Activated T-cell treated with anti-CD3 and anti-CD28 coated beads, Interleukin-2, amount 50 U/mL, for 4 hours (primary cell): ENCODE results near the gene STAB2. TPM values are rescaled to one million over a fixed set of nuclear protein-coding genes. Genes with fewer than 3 reads are reported as not detected.

Experiments used
- ATAC-seq, 2 donors: fragments of 200-7000 bp; cut with Tn5 transposase; one replicate each; pipeline ENCODE4 v1.10.0; 2021
- DNase-seq: peaks from one replicate; pipeline ENCODE4 v3.0.0-alpha.2; 2020
- H3K27me3 Mint-ChIP-seq: one replicate; pipeline ENCODE4 v1.8.0; 2021; ENCODE audit warnings: low read depth, mixed read lengths
- H3K36me3 Mint-ChIP-seq: one replicate; pipeline ENCODE4 v1.8.0; 2022; ENCODE audit warnings: mixed read lengths; ENCODE audit not compliant: insufficient read depth
- H3K4me1 Mint-ChIP-seq: one replicate; pipeline ENCODE4 v1.8.0; 2021; ENCODE audit warnings: low read depth, mixed read lengths
- H3K4me3 Mint-ChIP-seq: one replicate; pipeline ENCODE4 v1.8.0; 2021; ENCODE audit warnings: mild to moderate bottlenecking, moderate library complexity, mixed read lengths
- H3K9me3 Mint-ChIP-seq: one replicate; pipeline ENCODE4 v1.8.0; 2021; ENCODE audit warnings: mixed read lengths
- total RNA-seq, 3 donors: library from RNA; stranded (reverse); gene quantifications; one replicate each; pipeline ENCODE4 v1.2.1, GENCODE V29; 2021

Gene STAB2
- total RNA-seq, 3 donors from 2014 or later, result not detected

DNA sequence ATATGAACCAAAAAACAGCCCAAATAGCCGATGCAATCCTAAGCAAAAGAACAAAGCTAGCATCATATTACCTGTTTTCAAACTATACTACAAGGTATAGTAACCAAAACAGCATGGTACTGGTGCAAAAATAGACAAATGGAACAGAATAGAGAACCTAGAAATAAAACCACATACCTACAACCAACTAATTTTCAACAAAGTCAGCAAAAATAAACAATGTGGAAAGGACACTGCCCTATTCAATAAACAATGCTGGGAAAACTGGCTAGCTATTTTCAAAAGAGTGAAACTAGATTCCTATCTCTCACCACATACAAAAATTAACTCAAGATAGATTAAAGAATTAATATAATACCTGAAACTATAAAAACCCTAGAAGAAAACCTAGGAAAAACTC is 17.8 kb upstream of the STAB2 start:
- no peak for DNase-seq
- Mint-ChIP-seq H3K27me3 (peaks cover 51% of the 10 kb centered on the region), H3K36me3 (no peaks in the 10 kb centered on the region), H3K4me3 (no peak overlapping the region), H3K4me1 (no peaks in the 10 kb centered on the region), H3K9me3 (peaks cover 32% of the 10 kb centered on the region)
- ATAC-seq, result no peak

DNA sequence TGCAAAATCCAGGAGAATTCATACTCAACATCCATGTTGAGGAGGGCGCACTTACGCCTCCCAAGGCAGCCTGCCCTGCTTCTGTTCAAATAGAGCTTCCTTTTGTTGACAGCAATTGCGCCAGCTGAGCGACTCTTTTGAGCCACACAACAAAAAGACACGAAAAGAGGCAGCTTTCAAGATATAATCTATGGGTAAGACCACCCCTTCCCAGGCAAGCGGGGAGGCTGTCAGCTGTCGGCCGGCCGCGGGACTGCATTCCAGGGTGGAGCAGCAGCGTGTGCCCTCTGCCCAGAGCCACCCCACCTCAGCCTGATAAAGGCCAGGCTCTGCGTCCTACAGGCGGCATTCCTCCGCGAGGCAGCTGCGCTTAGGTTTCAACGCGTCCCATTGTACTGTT is 15.8 kb upstream of the STAB2 start:
- H3K27me3 Mint-ChIP-seq, result peaks cover 65% of the 10 kb centered on the region
- DNase-seq (no peak), ATAC-seq (no peak)
- peaks cover 6% of the 10 kb centered on the region for H3K4me1 Mint-ChIP-seq
- peaks cover 16% of the 10 kb centered on the region for H3K9me3 Mint-ChIP-seq
- H3K4me3 Mint-ChIP-seq, result no peak overlapping the region
- H3K36me3 Mint-ChIP-seq, result no peaks in the 10 kb centered on the region

DNA sequence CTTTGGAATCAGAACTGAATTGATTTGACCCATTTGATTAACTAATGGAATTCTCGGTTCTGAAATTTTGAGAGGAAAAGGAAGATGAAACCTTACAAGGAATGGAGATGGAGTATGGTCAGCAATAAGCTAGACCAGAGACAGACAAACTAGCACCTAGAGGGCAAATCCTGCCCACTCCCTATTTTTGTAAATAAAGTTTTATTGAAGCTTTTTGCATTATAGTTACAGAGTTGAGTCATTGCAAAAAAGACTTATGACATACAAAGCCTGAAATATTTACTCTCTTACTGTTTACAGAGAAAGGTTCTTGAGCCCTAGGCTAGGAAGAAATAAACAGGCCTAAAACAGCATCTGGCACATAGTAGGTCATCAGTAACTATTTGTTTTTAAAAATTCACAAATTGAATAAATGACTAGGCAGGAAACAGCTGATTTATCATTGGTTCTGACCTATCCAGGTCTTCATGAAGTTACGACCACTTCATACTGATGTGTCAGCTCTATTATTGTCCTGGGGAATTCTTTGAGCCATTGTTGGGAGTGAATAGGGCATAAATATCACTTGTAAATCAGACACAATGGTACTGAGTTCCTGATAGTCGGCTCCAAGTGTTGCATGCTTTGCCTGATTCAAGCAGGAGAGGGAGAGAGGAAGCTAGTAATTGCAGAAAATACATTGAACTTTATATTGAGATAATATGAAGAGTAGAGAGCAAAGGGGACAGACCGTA is 14.6 kb upstream of the STAB2 start:
- Mint-ChIP-seq H3K4me3 (no peak overlapping the region), H3K36me3 (no peaks in the 10 kb centered on the region), H3K4me1 (peaks cover 6% of the 10 kb centered on the region), H3K27me3 (peaks cover 60% of the 10 kb centered on the region), H3K9me3 (peaks cover 4% of the 10 kb centered on the region)
- no peak for ATAC-seq
- no peak for DNase-seq

DNA sequence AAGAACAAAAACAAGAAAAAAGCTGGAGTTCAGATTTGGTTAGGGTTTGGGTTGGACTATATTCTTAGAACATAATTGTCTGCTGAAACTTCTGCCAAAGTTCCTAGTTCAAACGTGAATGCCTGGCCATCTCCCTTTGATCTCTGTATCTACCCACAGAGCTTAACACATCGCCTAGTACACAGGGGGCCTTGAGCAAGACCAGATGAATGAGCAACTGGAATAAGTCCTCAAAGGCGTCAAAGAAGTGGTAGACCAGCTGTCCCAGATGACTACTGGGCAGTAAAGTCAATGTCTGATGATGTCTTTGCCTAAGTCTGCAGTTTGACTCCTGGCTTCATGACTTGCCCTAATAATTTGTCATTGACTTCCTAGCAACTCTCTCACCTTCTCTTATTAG is 13.9 kb upstream of the STAB2 start:
- Mint-ChIP-seq H3K4me1 (peaks cover 6% of the 10 kb centered on the region), H3K27me3 (peaks cover 55% of the 10 kb centered on the region), H3K36me3 (no peaks in the 10 kb centered on the region), H3K4me3 (no peak overlapping the region), H3K9me3 (no peaks in the 10 kb centered on the region)
- DNase-seq (no peak), ATAC-seq (no peak)

DNA sequence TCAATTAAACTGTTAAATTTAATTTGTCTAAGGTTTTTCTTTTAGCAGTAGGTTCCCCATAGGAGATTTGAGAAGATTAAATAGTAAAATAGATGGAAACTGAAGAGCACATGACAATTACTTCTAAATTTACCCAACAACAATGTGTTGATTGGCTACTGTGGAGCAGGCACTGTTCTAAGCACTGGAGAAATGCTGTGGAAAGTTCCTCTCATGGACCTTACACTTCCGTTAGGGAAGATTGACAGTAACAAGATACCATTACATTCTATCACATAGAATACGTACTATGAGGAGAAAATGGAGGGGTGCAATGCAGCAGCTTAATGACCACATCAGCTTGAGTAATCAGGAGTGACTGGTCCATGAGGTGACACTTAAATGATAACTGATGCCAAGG is 8.1 kb upstream of the STAB2 start:
- Mint-ChIP-seq H3K4me3 (no peak overlapping the region), H3K4me1 (peaks cover 6% of the 10 kb centered on the region), H3K9me3 (no peaks in the 10 kb centered on the region), H3K36me3 (no peaks in the 10 kb centered on the region), H3K27me3 (peaks cover 23% of the 10 kb centered on the region)
- ATAC-seq (no peak), DNase-seq (no peak)

DNA sequence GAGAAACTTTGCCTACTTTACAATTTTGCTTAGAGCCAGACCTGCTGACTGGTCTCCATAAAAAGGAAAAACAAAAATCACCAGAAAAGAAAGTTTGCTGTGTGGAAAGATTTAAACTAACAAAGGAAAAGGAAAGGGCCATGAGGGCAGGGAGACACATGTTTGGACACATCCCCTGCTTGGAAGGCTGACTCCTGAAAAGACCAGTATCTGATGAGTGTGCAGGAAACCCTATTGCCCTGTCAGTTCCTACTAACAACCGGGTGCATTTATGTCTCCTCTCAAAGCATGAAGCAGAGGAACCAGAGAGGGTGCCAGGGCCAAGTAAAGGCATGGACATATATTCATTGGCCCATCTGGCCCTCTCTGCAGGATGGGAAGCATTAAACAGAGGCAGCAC is 7.0 kb upstream of the STAB2 start:
- Mint-ChIP-seq H3K27me3 (peaks cover 19% of the 10 kb centered on the region), H3K4me1 (peaks cover 6% of the 10 kb centered on the region), H3K4me3 (no peak overlapping the region), H3K9me3 (no peaks in the 10 kb centered on the region), H3K36me3 (no peaks in the 10 kb centered on the region)
- DNase-seq (no peak), ATAC-seq (no peak)

DNA sequence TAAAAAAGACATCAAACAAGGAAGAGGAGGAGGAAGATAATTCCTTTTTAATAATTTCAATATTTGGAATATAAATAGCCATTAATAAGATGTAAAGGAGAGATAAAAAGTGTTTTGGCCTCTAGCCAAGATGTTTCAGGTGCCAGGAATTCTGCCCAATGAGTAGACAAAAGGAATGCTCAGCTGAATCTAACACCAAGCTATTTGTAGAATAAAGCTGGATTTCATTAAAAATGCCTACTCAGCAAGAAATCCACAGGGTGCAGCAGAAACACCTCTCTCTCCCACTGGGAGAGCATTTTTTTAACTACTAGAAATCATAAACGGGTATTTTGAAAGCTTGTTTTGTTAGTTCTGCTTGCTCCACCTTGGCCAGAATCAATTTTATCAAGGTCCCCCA is 4.1 kb upstream of the STAB2 start:
- H3K36me3 Mint-ChIP-seq, result no peaks in the 10 kb centered on the region
- no peak for DNase-seq

DNA sequence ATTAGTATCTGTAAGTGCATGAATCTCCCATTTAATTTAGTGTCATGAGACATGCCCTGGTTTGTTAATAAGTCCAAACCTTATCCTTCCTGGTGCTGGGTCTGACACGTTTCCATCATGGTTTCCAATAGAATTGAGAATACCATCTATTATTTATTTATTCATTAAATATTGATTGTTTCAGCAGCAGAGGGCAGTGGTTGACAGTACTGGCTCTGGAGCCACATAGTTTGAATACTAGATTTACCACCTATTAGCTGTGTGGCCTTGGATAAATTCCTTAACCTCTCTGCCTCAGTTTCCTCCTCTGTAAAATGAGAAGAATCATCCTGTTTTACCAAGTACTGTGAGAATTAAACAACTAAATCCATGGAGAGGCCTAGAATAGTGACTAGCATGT is 941 bp upstream of the STAB2 start:
- no peaks in the 10 kb centered on the region for H3K9me3 Mint-ChIP-seq
- no peak for ATAC-seq
- DNase-seq, result no peak
- no peaks in the 10 kb centered on the region for H3K36me3 Mint-ChIP-seq
- no peaks in the 10 kb centered on the region for H3K4me1 Mint-ChIP-seq
- H3K27me3 Mint-ChIP-seq, result peaks cover 6% of the 10 kb centered on the region
- no peak overlapping the region for H3K4me3 Mint-ChIP-seq

More for the DNA sequence above, 4.1 kb upstream of the STAB2 start:
- H3K9me3 Mint-ChIP-seq, result no peaks in the 10 kb centered on the region
- H3K4me3 Mint-ChIP-seq, result no peak overlapping the region
- no peak for ATAC-seq
- H3K27me3 Mint-ChIP-seq, result peaks cover 8% of the 10 kb centered on the region
- no peaks in the 10 kb centered on the region for H3K4me1 Mint-ChIP-seq

DNA sequence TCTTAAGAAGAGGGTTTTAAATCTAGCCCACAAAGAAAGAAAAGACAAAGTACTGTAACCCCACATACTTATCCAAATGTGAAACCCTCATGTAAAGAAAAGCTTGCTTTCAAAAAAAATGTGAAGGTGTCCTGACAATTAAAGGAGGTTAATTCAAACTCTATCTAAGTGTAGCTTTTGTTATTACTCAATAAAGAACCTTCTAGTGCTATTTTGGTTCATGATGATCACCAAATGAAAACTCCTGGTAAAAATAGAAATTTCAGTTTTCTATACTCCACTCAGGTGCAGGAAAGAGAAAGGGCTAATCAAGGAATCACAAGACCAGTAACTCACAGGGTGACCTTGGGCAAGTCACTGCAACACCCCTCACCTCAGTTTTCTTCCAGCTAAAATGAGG is 1.6 kb downstream of the STAB2 start:
- Mint-ChIP-seq H3K4me3 (no peak overlapping the region), H3K27me3 (peaks cover 12% of the 10 kb centered on the region), H3K9me3 (peaks cover 6% of the 10 kb centered on the region), H3K4me1 (no peaks in the 10 kb centered on the region), H3K36me3 (no peaks in the 10 kb centered on the region)
- DNase-seq (no peak), ATAC-seq (no peak)

DNA sequence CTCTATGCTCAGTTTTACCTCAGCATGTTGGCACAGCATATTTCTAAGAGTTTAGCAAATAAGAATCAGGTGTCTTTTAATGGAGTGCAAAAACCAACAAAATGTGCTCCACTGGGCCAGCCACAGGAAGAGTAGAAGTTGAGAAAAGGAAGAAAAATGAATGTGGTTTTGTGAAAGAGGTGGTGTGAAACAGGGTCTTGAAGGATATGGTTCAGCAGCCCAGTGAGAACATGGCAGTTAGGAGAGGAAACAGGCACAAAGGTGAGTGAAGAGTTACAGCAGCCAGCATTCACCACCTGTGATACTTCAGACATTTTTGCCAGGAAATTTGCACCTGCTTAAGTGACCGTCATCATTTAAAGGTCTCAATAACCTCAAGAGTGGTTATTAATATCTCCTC is 2.4 kb downstream of the STAB2 start:
- no peaks in the 10 kb centered on the region for H3K36me3 Mint-ChIP-seq
- H3K9me3 Mint-ChIP-seq, result peaks cover 6% of the 10 kb centered on the region
- no peaks in the 10 kb centered on the region for H3K4me1 Mint-ChIP-seq
- peaks cover 11% of the 10 kb centered on the region for H3K27me3 Mint-ChIP-seq
- H3K4me3 Mint-ChIP-seq, result no peak overlapping the region
- ATAC-seq (no peak), DNase-seq (no peak)

DNA sequence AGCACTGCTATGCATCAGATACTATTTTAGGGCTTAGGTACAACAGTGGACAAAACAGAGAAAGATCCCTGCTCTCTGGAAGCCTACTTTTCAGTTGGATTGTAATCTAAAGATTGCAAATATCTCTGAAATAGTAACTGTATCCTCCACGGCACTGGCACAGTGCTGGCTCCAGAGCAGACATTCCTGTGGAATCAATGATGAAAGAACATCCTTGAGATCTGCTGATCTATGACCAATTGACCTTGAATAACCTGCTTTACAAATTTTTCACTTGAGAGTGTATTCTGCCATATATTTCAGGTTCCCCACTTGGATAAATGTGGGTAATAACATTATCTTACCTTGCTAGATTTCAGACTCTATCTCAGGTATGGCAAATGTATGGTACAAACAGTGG is 3.2 kb downstream of the STAB2 start:
- DNase-seq, result no peak
- no peaks in the 10 kb centered on the region for H3K36me3 Mint-ChIP-seq
- no peak for ATAC-seq
- H3K27me3 Mint-ChIP-seq, result peaks cover 11% of the 10 kb centered on the region
- no peaks in the 10 kb centered on the region for H3K4me1 Mint-ChIP-seq
- peaks cover 6% of the 10 kb centered on the region for H3K9me3 Mint-ChIP-seq
- H3K4me3 Mint-ChIP-seq, result no peak overlapping the region

DNA sequence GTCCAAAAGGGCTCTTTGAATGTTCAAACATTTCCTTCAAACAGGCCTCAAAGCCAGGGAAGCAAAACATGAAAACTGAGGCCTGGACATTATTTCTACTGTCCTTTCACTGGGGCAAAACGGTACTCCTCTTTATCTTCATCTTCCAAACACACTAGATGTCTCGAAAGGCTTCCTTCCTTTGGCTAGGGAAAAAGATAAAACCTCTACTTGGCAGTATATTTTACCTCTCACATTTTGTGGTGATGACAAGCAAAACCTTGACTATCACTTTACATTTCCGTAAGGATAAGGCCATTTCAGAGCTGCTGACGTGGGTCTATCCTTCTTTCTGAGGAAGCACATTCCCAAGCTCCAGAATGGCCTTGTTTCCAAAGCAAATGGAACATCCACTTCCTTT is 9.9 kb downstream of the STAB2 start:
- ATAC-seq, result no peak
- H3K9me3 Mint-ChIP-seq, result peaks cover 6% of the 10 kb centered on the region
- DNase-seq, result no peak
- no peak overlapping the region for H3K4me3 Mint-ChIP-seq
- H3K4me1 Mint-ChIP-seq, result no peaks in the 10 kb centered on the region
- no peaks in the 10 kb centered on the region for H3K36me3 Mint-ChIP-seq
- peaks cover 10% of the 10 kb centered on the region for H3K27me3 Mint-ChIP-seq

DNA sequence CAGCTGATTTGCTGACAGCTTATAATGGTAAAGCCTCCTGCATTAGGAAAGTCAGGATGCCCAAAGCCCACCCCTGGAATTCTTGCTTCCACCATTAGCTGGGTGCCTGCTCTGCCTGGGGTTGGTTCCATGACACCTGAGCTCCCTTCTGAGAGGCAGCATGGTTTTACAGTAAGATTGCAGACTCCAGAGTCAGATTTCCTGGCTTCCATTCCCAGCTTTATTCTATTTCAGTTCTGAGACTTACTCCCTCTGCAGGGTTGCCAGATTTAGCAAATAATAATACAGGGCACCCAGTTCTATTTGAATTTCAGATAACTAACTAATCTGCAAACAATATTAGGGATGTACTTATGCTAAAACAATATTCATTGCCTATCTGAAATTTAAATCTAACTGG is 12.2 kb downstream of the STAB2 start:
- no peak for ATAC-seq
- Mint-ChIP-seq H3K4me3 (no peak overlapping the region), H3K36me3 (no peaks in the 10 kb centered on the region), H3K4me1 (no peaks in the 10 kb centered on the region), H3K9me3 (no peaks in the 10 kb centered on the region), H3K27me3 (peaks cover 4% of the 10 kb centered on the region)
- no peak for DNase-seq

DNA sequence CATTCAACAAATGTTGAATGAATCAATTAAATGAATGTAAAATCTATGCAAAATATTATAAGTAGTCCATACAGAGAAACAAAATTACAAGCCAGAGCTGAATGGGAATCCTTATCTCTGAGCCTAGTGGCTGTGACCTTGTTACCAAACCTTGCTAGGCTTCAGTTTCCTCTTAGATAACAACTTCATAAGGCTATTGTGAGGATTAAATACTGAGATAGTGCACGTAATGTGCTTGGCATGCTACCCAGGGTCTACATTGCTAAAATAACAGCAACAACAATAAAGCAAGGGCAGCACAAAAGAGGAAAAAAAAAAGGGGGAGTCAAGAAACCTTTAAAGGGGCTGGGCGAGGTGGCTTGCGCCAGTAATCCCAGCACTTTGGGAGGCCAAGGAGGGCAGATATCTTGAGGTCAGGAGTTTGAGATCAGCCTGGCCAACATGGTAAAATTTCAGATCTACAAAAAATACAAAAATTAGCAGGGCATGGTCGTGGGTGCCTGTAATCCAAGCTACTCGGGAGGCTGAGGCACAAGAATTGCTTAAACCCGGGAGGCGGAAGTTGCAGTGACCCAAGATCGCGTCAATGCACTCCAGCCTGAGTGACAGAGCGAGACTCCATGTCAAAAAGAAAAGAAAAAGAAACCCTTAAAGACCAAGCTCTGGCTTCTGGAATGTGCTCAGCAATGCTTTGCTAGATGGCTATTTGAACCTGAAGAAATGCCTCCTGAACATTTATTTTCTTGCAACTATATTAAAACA is 14.1 kb downstream of the STAB2 start:
- H3K9me3 Mint-ChIP-seq, result no peaks in the 10 kb centered on the region
- ATAC-seq (no peak), DNase-seq (no peak)
- no peak overlapping the region for H3K4me3 Mint-ChIP-seq
- no peaks in the 10 kb centered on the region for H3K36me3 Mint-ChIP-seq
- peaks cover 2% of the 10 kb centered on the region for H3K27me3 Mint-ChIP-seq
- H3K4me1 Mint-ChIP-seq, result no peaks in the 10 kb centered on the region

DNA sequence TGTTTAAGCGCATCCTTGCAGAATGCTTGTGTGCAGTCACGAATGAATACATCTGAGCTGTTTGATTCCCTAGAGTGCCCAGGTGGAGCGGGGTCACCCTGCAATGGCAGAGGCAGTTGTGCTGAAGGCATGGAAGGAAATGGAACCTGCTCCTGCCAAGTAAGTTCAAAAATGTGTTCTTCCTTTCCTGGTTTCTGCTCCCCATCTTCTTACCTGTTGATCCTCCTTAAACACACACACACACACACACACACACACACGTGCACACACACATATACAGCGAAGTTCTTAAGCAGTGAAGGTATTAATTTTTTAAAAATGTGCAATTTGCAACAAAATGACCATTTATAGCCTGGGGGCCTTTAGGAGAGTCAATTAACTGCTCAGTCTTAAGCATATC is 33.3 kb downstream of the STAB2 start:
- H3K4me3 Mint-ChIP-seq, result no peak overlapping the region
- ATAC-seq (no peak), DNase-seq (no peak)
- H3K36me3 Mint-ChIP-seq, result no peaks in the 10 kb centered on the region
- H3K27me3 Mint-ChIP-seq, result peaks cover 5% of the 10 kb centered on the region
- no peaks in the 10 kb centered on the region for H3K9me3 Mint-ChIP-seq
- H3K4me1 Mint-ChIP-seq, result no peaks in the 10 kb centered on the region
